Inflammatory macrophage treated with lipopolysaccharide for 1 hour (primary cell): Measurements from ENCODE around the gene WDR74.
A peak's percentile ranks its signal among the peaks of the same experiment; 100 is the strongest.
"Not testable (repeated sequence)": the region's sequence is repeated elsewhere in the genome, so short reads cannot be mapped to it uniquely, and the experiment has no call there.

Source experiments
- DNase-seq, 2 donors: peaks; one replicate each; pipeline ENCODE4 v3.0.0-alpha.2; 2020 to 2022

The WDR74 gene

DNA sequence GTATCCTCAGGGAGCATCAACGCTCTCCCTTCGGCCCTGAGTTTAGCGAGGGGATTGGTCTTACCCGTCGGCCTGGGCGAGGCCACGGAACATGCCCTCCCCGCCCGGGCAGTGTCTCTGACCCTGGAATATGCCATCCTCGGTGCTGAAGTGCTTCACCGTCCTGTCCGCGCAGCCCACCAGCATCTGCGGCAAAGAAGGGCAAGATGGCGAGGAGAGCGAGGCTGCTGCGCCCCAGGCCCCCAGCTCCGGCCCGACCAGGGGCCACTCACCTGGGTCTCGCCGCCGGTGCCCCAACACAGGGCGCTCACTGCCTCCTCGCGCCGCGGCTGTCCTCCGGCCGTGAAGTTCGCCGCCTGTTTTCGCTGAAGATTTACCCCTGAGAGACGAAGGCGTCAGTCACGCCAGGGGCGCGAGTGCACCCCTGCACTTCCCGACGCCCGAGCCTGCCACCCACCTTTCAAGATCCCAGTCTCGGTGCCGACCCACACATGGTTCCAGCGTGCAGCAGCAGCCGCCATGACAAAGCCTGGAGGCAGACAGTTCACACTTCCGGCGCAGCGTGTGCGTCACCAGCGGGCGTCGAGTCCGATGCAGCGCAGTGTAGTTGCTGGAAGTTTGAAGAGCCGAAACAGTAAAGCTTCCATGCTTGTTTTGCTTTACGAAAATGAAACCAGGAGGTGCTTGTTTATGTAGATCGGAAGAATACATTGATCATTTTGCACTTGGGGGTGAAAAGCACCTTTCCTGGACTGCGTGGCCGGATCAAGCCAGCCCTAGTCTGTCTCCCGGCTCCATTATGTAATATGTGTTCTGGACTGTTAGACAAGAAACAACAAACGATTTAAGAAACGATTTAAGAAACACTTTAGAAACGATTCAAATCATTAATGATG is at the start of gene WDR74:
Gene WDR74 (minus strand): TSS at position 541 of the 896 bp plus-strand sequence. CDS start 20 bp downstream, at position 521.
- peak; percentile 95 to 96 for DNase-seq

DNA sequence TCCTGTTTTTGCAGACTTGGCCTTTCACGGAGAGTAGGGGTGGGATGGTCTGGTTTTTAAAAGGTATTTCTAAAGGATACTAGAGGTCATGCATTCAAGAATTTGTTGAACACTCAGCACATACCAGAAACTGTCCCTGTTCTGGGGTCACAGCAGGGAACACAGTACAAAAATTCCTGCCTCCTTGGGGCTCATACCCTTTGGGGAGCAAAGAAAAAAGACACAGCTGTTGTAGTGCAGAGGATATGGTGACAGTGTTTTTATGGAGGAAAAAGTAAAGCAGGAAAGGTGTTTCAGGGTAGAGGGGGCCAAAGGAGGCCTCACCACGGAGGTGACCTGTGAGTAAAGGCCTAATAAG is 49.7 kb upstream of the WDR74 start:
- no peak for DNase-seq

DNA sequence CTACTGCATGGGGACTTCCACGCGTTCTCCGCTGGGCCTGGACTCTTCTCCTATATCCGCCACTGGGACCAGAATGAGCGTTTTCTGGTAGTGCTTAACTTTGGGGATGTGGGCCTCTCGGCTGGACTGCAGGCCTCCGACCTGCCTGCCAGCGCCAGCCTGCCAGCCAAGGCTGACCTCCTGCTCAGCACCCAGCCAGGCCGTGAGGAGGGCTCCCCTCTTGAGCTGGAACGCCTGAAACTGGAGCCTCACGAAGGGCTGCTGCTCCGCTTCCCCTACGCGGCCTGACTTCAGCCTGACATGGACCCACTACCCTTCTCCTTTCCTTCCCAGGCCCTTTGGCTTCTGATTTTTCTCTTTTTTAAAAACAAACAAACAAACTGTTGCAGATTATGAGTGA is 49.0 kb upstream of the WDR74 start:
- DNase-seq = no peak

DNA sequence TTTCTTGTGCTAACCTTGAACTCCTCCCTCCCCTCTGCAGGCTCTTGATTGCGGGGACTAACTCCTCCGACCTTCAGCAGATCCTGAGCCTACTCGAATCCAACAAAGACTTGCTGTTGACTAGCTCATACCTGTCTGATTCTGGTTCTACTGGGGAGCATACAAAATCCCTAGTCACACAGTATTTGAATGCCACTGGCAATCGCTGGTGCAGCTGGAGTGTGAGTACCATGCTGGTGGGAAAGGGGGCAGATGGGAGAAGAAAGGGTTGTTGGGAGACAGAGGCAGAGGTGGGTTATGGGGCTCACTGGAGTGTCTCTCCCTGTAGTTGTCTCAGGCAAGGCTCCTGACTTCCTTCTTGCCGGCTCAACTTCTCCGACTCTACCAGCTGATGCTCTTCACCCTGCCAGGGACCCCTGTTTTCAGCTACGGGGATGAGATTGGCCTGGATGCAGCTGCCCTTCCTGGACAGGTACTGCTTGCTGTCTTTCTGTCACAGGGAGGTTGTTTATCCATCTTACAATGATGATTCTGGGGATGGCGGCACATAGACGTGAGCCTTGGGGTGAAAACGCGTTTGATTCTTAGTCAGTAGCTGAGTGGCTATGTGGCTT is 45.9 kb upstream of the WDR74 start:
- no peak for DNase-seq

DNA sequence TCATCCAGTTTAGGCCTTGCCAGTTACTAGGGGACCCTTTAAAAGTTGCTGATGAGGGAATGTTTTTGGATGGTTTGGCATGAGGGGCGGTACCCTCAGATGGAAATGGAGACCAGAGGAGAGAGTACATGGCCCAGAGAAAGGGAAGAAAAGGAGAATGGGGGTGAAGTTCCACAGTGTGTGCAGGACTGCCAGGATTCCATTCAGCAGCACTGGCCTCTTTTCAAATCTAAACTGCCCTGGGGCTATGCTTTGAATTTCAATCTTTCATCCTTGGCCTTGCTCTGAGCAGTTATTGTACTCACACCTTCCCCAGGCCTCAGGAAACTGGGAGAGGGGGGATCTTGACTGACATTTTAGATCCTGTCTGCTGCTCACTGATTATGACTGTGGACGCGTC is 44.3 kb upstream of the WDR74 start:
- no peak for DNase-seq

DNA sequence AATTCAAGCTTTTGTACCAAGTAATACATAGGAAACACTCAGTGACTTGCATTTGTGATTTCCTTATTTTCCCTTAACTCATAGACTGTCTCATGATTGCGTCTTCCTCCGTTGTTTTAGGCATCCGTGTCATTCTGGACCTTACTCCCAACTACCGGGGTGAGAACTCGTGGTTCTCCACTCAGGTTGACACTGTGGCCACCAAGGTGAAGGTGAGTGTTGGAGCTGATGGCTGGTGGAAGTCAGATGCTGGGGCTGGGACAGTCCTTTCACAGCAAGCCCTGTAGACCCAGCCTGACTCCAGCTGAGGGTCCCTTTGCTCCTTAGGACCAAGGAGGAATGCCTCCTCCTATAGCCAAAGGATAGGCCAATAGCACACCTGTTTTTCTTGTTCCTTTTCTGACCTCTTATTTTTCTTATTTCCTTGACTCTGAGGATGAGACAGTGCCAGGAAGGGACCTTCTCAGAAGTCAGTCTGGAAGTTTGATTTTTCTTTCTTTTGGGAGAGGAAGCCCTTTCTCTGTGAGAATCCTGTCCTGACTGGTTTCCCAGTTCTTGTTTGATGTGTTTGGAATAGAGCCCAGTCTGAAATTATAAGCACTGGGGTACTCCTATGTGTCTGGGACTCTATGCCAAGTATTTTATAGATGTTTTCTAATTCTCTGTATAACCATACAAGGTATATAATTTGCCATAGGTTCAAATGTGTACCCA is 43.6 kb upstream of the WDR74 start:
- DNase-seq = peak; percentile 37 to 47

DNA sequence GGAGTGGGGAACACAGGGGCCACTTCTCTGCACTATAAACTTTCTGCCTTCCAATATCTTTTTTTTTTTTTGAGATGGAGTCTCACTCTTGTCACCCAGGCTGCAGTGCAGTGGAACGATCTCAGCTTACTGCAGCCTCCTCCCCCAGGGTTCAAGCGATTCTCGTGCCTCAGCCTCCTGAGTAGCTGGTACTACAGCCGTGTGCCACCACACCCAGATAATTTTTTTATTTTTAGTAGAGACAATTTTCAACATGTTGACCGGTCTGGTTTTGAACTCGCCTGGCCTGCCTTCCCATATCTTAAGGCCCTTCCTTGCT is 43.0 kb upstream of the WDR74 start:
- no peak for DNase-seq

DNA sequence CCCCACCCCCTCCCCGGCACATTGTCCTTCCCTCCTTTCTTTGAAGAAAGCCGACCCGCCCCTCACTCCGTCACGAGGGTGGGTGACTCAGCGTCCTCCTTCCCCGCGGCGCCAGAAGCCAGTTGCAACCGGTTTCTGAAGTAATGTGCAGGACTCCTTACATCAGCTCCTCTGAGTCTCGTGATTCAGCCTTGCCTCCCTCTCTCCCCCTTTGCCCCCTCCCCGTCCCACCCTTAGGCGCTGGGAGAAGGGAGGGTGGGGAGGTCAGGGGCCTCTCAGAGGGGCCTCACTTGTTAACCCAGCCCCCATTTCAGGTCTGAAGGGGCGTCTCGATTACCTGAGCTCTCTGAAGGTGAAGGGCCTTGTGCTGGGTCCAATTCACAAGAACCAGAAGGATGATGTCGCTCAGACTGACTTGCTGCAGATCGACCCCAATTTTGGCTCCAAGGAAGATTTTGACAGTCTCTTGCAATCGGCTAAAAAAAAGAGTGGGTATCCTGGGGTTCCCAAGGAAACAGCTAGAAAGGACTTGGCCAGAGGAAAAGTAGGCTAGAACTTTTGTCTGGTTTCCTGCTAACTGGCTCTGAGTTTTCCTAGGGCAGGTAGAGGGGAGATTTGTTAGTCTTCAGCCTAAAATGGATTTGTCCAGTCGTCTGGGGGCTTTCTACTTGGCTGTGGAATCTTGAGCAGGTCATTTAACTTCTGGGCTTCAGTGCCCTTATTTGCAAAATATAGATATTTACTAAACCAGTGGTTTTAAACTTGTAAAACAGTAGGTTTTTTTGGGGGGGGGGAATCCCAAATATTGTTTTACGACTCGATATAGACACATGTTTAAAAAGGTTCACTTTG is 42.4 kb upstream of the WDR74 start:
- peak; percentile 94 to 97 for DNase-seq

DNA sequence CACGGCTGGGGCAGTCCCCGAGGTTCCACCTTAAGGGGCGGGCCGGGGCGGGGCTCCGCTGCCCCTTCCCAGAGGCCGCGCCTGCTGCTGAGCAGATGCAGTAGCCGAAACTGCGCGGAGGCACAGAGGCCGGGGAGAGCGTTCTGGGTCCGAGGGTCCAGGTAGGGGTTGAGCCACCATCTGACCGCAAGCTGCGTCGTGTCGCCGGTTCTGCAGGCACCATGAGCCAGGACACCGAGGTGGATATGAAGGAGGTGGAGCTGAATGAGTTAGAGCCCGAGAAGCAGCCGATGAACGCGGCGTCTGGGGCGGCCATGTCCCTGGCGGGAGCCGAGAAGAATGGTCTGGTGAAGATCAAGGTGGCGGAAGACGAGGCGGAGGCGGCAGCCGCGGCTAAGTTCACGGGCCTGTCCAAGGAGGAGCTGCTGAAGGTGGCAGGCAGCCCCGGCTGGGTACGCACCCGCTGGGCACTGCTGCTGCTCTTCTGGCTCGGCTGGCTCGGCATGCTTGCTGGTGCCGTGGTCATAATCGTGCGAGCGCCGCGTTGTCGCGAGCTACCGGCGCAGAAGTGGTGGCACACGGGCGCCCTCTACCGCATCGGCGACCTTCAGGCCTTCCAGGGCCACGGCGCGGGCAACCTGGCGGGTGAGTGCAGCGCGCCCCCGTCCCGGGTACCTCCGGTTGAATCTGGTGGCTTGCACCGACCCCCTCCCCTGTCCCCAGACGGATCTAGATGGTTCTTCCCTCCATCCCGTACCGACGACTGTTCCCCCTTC is 41.6 kb upstream of the WDR74 start, which contains the start of gene SLC3A2:
Gene SLC3A2 (plus strand): TSS at position 94 of the 776 bp plus-strand sequence. CDS start 128 bp downstream, at position 222.
- DNase-seq = peak; percentile 76 to 84

DNA sequence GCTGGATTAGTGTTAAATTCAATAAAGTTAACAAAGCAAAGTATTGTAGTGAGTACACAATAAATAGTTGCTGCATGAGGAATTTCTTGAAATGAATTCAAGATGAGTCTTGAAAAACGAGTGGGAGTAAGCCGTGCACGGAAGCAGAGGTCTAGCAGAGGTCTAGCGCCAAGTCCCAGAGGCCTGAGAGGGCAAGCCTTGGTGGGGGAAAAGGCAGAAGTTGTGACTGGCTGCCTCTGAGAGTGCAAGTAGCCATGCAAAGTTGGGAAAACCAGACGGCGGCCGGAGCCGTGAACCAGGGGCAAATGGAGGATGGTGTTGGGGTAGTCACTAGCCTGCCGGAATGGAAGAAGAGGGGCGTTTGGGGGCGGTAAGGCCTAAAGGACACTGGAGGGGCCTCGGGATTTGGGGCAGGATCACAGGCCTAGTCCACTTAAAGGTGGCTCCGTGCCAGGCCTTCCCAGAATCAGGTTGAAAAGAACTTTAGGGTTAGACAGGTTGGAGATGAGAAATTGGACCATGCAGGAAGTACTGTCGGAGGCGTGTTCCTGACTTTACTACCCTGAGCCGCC is 40.9 kb upstream of the WDR74 start:
- peak; percentile 76 to 77 for DNase-seq

DNA sequence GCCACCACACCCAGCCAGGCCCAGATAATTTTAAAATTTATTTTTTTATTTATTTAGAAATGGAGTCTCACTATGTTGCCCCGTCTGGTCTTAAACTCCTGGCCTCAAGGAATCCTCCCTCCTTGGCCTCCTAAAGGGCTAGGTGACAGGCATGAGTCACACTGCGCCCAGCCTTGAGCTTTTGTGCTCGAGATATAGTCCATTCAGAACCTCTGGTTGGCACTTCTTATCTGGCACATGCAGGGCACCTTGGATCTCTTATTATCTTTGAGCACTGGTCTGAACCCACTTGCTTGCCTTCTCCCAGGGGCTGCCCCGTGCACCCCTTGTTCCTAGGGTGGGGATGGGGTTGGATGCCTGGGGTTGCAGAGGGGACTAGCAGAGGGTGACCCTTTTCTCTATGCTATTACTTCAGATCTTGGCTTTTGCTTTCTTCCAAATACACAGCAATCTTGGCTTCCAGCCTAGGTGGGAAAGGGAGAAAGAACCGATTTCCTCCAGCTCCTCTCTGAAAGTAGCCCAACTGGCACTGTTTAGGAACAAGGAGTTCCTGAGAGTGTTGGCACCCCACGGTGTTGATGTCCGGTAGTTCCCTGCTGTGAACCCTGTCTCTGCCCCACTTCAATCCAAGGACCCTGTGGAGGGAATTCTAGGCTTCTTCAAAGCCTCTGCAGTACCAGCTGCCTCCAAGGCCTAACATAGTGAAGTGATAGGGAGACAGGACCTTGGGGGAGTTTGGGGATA is 40.0 kb upstream of the WDR74 start:
- DNase-seq = no peak

DNA sequence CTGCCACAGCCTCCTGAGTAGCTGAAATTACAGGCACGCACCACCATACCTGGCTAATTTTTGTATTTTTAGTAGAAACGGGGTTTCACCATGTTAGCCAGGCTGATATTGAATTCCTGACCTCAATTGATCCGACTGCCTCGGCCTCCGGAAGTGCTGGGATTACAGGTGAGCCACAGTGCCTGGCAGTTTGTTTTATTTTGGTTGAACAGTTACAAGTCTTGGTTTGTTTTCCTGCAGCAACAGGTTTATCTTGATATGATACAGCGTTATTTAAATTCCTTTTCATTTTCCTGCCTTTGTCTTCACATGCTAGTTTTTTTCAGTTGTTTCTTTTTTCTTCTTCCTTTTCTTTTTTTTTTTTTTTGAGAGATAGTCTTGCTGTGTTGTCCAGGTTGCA is 37.3 kb upstream of the WDR74 start:
- DNase-seq = no peak

DNA sequence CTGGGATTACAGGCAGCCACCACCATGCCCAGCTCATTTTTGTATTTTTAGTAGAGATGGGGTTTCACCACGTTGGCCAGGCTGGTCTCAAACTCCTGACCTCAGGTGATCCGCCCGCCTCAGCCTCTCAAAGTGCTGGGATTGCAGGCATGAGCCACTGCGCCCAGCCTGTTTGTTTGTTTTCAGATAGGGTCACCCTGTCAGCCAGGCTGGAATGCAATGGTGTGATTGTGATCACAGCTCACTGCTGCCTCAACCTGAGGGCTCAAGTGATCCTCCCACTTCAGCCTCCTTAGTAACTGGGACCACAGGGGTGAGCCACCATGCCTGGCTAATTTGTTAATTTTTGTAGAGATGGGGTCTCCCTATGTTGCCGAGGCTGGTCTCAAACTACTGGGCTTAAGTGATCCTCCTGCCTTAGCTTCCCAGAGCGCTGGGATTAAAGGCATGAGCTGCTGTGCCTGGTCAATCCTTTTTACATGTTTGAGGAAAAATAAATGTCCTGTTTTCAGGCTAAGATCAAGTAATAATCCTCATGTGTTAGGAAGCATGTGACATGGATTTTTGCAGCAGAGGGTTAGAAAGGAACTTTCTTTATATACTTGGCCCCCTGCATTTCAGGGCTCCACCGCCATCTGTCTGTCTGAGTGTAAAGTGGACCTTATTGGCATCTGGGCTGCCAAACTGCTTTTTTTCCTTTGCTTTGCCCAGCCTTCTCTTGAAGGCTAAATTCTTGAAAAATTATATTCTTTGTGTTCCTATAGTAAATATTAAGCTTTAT is 36.5 kb upstream of the WDR74 start:
- DNase-seq = no peak

DNA sequence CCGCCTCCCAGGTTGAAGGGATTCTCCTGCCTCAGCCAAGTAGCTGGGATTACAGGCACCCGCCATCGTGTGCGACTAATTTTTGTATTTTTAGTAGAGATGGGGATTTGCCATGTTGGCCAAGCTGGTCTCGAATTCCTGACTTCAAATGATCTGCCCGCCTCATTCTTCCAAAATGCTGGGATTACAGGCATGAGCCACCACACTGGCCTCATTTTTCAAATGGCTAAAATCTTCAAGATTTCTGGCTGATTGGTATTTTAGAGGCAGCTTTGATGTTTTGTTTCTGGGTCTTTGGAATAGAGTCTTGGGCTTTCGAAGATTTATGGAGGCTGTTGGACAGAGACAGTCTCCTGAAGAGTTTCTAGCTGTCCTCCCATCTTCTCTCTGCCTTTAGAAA is 35.5 kb upstream of the WDR74 start:
- no peak for DNase-seq

DNA sequence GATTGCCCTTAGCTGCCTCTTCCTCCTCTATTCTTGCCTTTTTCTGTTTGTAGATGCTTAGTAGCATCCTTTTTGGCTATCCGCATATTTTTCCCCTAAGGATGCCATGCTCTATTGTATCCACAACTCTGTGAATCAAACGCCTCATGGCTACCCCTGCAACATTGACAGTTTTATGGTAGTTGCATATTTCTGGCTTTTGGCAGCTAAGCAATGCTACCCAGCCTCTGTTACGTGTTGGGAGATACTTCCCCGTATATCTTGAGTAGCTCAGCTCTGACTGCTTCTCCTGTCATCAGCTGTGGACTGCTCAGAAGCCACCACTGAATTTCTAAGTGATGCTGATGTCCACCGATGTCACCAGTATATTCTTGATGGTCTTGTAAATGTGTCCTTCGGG is 26.2 kb upstream of the WDR74 start:
- no peak for DNase-seq

DNA sequence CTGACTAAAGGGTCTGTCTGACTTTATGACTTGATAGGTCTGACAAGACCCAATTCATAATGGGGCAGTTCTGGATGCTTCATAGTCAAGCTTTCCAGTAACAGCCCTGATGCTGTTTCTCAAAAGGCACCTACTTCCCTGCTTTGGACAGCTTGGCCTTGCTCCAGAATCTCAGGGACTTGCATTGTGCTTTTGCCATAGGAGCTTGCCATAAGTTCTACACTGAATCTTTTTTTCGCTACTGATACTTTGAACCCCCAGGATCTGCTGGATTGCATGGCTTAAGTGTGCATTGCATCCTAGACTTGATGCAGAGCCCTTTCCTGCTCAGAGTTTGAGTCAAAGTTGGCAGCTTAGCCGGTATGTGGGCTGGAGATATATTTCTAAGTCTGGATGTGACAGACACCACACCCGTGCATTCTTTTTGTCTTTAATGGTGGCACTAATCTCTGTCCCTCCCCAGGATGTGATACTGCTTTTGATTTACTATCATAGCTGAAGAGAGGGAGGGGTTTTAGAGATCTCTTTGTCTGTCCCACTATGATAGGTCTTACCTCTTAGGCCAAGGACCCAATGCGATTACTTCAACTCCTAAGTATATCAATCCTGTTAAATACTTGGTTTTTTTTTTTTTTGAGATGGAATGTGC is 24.4 kb upstream of the WDR74 start:
- no peak for DNase-seq

DNA sequence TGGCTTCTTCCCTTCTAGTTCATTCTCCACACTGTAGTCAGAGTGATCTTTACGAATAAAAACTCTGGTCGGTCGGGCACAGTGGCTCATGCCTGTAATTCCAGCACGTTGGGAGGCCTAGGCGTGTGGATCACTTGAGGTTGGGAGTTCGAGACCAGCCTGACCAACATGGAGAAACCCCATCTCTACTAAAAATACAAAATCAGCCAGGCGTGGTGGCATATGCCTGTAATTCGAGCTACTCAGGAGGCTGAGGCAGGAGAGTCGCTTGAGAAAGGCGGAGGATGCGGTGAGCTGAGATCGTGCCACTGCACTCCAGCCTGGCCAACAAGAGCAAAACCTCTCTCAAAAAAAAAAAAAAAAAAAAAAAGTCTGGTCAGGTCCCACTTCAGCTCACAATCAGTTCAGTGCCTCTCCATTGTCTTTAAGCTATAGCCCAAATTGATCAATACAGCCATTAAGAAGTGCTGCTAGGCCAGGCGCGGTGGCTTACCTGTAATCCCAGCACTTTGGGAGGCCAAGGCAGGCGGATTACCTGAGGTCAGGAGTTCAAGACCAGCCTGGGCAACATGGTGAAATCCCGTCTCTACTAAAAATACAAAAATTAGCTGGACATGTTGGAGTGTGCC is 22.3 kb upstream of the WDR74 start:
- DNase-seq = not testable (repeated sequence)

DNA sequence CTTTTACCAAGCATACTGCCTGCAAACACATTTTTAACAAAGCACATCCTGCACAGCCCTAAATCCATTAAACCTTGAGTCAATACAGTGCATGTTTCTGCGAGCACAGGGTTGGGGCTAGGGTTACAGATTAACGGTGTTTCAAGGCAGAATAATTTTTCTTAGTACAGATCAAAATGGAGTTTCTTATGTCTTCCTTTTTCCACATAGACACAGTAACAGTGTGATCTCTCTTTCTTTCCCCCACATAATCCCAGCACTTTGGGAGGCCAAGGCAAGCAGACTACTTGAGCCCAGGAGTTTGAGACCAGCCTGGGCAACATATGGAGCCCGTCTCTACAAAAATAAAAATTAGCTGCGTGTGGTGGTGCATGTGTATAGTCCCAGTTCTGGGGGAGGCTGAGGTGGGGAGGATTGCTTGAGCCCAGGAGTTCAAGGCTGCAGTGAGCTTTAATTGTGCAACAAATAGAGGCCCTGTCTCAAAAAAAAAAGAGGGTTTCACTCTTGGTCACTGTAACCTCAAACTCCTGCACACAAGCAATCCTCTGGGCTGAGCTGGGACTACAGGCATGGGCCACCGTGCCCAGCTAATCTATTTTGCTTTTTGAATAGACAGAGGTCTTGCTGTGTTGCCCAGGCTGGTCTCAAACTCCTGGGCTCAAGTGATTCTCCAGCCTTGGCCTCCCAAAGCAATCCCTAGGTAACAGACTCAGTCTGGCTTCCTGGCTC is 21.6 kb upstream of the WDR74 start:
- DNase-seq = no peak
